GM10248 (cell line): ENCODE data around the gene MRPL38.

ENCODE experiments used
- CTCF ChIA-PET: fragments of 300-600 bp; sonication (Branson Sonifier 250); formaldehyde crosslinking; extraction: SDS; loops from one replicate; lab custom pipeline; 2021; ENCODE audit warnings: antibody characterized with exemption; lab: Yijun Ruan, JAX
- POLR2A ChIA-PET: fragments of 350-650 bp; sonication (Branson Sonifier 250); formaldehyde crosslinking; extraction: SDS; loops from one replicate; lab custom pipeline; 2020; ENCODE audit warnings: antibody characterized with exemption; lab: Yijun Ruan, JAX
- DNase-seq: peaks from one replicate; pipeline ENCODE4 v3.0.0; 2012; ENCODE audit errors: extremely low spot score
- TF ChIP-seq, protein P1 (sequence below): IDR thresholded peaks from 2 replicates; pipeline ENCODE4 v1.5.1; 2012; ENCODE audit warnings: mild to moderate bottlenecking, low read depth; ENCODE audit errors: extremely low read depth, missing control alignments, control extremely low read depth

MRPL38 gene

GRCh38 chr17:75904749-75905521 is at the start of gene MRPL38:
MRPL38 (minus strand) TSS chr17:75904884; CDS start chr17:75904875, 9 bp downstream.
- POLR2A ChIA-PET = no interaction called here
- TF ChIP-seq, protein P1, sequence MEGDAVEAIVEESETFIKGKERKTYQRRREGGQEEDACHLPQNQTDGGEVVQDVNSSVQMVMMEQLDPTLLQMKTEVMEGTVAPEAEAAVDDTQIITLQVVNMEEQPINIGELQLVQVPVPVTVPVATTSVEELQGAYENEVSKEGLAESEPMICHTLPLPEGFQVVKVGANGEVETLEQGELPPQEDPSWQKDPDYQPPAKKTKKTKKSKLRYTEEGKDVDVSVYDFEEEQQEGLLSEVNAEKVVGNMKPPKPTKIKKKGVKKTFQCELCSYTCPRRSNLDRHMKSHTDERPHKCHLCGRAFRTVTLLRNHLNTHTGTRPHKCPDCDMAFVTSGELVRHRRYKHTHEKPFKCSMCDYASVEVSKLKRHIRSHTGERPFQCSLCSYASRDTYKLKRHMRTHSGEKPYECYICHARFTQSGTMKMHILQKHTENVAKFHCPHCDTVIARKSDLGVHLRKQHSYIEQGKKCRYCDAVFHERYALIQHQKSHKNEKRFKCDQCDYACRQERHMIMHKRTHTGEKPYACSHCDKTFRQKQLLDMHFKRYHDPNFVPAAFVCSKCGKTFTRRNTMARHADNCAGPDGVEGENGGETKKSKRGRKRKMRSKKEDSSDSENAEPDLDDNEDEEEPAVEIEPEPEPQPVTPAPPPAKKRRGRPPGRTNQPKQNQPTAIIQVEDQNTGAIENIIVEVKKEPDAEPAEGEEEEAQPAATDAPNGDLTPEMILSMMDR = peak; percentile 87
- DNase-seq = peak; percentile 99
- CTCF ChIA-PET = interaction anchor here (0.7 to 12.4 kb wide), 35 partner anchors 10 to 480 kb away, joined by 3 to 239 read pairs (median 3); partner anchors contain the start of genes ACOX1, CDK3, TEN1 and TRIM65

- CTCF ChIA-PET = interaction anchor here (0.8 to 1.9 kb wide), 4 partner anchors 27 to 155 kb away, joined by 3 to 4 read pairs (median 3); partner anchors contain the start of gene MRPL38
- POLR2A ChIA-PET = no interaction called here
- DNase-seq = no peak
- TF ChIP-seq, protein P1 = no peak
Observed at GRCh38 chr17:75950855-75951554, 46.3 kb upstream of the MRPL38 start.

GRCh38 chr17:75950421-75950820 is 45.7 kb upstream of the MRPL38 start:
- CTCF ChIA-PET = interaction anchor here (1.2 to 1.5 kb wide), 3 partner anchors 10 to 156 kb away, joined by 3 to 4 read pairs (median 3); no protein-coding TSS in a partner anchor
- POLR2A ChIA-PET = interaction anchor here (0.6 kb wide), 1 partner anchor 30 kb away, joined by 3 read pairs; no protein-coding TSS in a partner anchor
- TF ChIP-seq, protein P1 = no peak
- DNase-seq = no peak

- CTCF ChIA-PET = interaction anchor here (0.8 to 1.8 kb wide), 5 partner anchors 12 to 60 kb away, joined by 3 to 6 read pairs (median 4); no protein-coding TSS in a partner anchor
- POLR2A ChIA-PET = no interaction called here
- TF ChIP-seq, protein P1 = no peak
- DNase-seq = no peak
Observed at GRCh38 chr17:75945211-75945610, 40.5 kb upstream of the MRPL38 start.

DNA sequence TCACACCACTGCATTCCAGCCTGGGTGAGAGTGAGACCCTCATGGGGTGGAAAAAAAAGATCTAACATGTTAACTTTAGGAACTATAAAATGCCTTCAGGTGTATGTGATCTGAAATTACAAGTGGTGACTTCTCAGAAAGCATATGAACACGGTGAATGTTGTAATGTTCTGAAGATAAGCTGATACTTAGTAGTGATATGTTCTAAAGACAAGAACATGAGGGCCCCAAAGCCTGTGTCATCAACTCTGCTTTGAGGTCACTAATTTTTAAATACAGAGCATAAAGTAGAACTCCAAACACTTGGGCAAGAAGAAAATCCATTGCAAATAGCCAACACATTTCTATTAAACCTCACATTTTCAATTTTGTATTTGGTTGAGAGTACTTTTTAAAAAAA is 38.8 kb upstream of the MRPL38 start:
- CTCF ChIA-PET = no interaction called here

More for the DNA sequence above, 38.8 kb upstream of the MRPL38 start:
- TF ChIP-seq, protein P1 = no peak
- DNase-seq = no peak
- POLR2A ChIA-PET = no interaction called here
